HG02938 (cell line): ENCODE results near the gene PLEKHA1.

ENCODE experiments used
- ATAC-seq: cut with Tn5 transposase; IDR thresholded peaks from one replicate; pipeline ENCODE4 v1.9.1; 2021; ENCODE audit warnings: mild to moderate bottlenecking, moderate library complexity; ENCODE audit not compliant: unreplicated experiment

PLEKHA1 gene

GRCh38 chr10:122374237-122374858 is at the start of gene PLEKHA1:
Gene PLEKHA1, plus strand, starts transcription at chr10:122374708. Its CDS starts 18,493 bp downstream, at chr10:122393201.
- peak; percentile 91 for ATAC-seq

DNA sequence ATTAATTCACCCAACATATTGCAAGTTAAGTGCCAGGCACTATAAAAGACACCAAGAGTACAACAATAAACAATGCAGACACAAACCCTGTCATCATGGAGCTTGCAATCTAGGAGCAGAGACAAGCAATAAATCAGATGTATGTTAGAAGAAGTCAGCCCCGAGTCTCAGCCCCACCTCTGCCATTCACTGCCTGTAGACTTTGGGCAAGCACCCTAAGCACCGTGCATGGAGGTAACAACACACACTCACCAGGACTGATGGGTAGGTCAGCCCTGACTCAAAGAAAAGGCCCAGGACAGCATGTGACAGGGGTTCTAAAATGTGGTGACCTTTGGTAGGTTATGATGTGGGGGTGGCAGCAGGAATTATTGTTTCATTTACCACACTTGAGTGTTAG is 49.3 kb upstream of the PLEKHA1 start:
- ATAC-seq: no peak

- ATAC-seq: no peak
Measured at GRCh38 chr10:122326385-122326784, 48.1 kb upstream of the PLEKHA1 start.

DNA sequence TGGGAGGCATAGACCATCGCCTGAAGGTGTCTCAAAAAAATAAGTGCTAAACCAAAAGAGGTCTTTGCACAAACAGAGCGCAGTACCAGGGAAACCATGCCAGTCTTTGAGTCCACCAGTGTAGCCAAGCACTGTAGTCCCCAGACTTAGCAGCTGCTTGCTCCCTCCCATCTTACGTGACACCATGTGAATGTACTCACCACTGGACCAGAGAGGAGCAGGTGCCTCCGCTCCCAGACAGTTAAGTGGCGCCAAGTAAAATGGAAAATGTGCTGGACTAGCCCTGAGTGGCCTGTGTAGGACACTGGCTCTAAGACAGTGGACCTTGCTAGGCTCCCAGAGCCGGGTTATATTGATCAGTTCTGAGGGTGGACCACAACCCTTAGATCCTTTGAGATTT is 47.7 kb upstream of the PLEKHA1 start:
- ATAC-seq: no peak

DNA sequence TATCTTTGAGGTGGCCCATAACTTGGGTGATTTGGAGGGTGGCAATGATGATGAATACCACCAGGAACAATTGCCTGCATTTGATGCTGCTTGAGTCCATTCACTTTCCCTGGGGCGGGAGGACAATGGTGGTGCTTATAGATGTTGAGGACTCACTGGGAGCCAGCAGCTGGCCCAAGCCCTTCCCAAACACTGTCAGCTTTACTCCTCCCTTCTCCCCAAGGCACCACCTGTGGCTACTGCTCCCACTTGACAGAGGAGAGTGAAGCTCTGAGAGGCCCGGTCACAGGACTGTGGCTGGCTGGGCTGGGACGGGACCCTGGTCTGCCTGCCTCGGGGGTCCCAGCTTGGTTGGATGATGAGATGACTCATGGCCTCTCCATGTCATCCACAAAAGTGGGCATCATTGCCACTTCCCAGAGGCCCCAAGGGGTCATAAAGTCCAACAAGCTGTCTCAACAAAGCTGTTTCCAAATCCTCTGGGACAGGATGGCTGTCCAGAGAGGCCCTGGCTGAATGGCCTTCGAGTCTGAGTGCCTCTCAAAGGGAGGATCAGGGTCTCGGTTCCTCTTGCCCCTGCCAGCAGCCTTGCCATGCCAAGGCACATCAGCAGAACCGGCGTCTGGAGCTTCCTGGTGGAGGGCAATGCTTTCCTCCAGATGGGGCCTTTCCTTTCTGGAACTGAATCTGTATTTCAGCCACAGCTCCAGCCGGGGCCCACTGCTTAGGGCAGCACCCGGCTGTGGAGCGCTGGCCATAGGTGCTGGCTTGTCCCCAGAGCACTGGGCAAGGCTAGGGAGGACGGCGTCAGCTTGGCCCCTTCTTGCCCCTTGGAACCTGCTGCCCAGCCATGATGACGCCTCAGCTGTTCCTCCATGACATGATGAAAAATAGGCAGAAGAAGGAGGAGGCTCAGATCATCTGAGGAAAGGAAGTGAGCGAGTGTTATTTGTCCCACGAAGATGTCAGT is 47.0 kb upstream of the PLEKHA1 start:
- ATAC-seq: no peak

- ATAC-seq: no peak
Measured at GRCh38 chr10:122328676-122329075, 45.8 kb upstream of the PLEKHA1 start.

- no peak for ATAC-seq
Measured at GRCh38 chr10:122329416-122329815, 45.1 kb upstream of the PLEKHA1 start.

DNA sequence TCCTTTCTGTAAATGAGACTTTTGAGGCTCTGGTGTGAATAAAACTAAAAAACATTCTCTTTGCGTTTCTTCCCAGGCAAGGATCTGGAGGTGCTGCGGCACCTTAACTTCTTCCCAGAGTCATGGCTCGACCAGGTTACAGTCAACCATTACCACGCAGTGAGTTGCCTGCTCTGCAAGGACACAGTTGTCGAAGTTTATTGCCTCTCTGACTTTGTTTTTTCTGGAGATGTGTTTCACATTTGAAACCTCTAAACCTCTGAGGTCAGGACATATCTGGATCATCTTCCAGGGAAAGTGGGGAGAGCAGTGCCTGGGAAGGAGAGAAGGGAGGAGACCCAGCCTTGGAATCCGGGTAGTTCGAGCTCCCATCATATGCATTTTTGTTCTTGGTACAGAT is 43.4 kb upstream of the PLEKHA1 start:
- no peak for ATAC-seq

DNA sequence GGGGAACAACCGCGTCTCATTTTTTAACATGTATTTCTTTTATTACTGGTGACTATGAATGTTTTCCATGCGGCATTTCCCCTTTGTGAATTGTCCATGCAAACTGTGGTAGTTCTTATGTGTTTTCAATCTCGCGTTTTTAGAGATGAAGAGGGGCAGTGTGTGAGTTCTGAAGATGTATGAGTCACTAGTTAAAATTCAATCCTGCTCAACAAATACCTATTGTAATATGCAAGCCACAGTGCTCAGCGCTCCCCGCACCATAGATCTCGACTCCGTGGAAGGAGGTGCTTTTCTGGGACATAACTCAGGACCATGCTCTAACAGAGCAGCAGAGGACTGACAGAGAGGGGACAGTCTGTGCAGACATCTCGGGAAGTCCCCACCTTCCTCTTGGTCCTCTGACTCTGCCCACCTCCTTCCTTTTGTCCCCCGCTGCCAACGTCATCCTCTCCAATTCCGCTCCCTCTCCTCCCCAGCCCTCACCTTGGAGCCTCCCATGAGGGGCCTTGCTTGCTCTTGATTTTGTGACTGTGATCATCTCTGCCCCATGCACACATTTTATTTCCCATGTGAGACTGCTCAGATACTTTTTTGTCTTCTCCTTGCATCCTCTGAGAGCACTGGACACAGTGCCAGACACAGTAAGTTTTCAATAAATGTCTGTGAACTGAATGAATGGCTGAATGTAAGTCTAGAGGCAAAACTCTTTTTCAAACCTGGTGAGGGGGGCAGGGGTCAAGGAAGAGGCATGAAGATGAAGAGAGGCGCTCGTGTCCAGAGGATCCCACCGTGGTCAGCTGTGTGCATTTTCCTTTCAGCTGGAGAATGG is 42.7 kb upstream of the PLEKHA1 start:
- no peak for ATAC-seq

- ATAC-seq: no peak
Measured at GRCh38 chr10:122333037-122333436, 41.5 kb upstream of the PLEKHA1 start.

- ATAC-seq: no peak
Measured at GRCh38 chr10:122336332-122336731, 38.2 kb upstream of the PLEKHA1 start.

GRCh38 chr10:122336961-122337360 is 37.5 kb upstream of the PLEKHA1 start:
- ATAC-seq: no peak

DNA sequence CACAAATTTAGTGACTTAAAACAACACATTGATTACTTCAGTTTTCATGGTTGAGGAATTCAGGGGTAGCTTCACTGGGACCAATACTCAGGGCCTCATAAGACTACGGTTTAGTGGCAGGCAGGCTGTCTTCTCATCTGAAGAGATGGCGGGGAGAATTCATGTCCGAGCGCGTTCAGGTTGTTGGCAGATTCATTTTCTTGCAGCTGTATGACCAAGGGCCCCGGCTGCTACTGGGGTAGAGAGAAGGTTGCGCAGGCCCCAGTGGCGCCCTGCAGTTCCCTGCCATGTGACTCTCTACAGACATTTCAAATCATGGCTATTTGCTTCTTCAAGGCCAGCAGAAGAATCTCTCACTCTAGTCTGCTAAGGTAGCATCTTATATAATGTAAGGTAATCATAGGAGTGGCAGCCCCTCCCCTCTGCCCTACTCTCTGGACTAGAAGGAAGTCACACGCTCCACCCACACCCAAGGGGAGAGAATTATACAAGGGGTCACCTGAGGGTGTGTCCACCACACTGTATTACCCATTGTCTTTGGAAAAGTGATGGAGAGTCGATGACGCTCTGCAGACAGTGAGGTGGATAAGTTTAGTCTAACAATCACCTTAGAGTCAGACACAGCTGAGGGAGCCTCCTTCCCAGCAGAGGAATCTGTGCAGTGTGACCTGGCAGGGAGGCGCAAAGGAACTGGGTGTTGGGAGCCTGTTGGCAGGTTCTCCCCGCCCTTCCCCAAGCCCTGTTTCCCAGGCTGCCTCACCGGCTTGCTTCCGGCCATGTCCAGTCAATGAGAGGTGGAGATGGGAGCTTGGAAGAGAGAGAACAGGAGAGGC is 35.7 kb upstream of the PLEKHA1 start:
- no peak for ATAC-seq

- ATAC-seq: no peak
Measured at GRCh38 chr10:122341141-122341810, 33.2 kb upstream of the PLEKHA1 start.

DNA sequence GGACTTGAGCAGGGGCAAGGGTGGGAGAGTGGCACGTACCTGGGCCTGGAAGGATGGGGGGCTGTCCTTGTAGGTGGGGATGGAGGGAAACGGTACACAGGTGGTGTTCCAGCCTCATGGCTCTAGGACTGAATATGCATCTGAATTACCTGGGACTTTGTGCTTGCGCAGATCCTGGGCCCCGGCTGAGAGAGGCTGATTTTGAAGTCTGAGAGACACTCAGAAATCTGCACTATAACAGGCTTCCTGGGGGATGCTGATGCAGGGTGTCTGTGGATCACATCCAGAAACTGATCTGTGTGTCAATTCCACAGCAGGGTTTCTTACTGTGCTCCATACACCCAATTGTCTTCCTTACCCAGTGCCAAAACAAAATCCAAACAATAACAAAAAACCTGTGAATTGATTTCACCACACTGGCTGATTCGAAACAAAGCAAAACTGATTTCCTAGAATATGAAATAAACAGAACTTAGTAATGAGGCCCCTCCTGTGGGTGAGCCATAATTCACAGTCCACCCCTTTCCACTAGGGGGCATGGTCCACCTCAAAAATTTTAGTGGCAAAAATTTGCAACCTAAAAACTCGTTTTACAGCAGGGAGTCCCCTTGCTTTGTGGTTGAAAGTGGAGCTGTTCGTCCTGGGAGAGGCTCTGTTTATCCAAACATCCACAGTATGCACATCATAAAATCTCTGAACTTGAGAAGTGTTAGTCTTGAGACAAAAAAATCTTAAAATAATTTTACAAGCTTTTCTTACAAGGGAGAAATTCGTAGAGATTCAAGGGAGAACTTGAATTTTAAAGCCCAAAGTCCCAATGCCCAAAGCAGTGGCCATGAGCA is 32.0 kb upstream of the PLEKHA1 start:
- no peak for ATAC-seq

DNA sequence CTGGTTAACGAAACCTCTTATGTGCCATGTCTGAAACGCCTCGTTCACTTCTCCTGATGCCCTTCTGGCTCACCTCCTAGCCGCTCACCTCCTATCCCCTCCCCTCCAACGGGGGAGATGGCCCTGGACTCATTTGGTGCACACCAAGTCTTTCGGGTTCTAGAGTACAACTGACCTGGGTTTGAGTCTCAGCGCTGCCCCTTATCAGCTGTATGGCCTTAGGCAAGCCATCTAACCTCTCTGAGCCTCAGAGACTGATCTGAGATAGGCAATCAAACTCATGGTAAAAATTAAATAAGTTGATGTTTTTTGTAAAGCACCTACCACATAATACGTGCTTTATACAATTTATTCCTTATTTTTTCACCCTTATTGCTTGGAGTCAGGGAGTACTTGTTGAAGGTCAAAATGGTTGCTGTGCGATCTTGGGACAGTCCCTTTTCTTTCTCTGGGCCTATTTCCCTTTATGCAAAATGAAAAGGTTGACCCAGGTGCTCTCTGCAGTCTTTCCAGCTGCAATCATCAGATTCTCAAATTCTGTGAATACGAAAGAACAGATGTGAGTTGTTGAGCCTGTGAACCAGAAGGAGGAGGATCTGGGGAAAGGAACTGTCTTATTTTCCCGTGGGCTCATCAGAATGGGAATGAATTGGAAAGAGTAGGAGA is 31.2 kb upstream of the PLEKHA1 start:
- no peak for ATAC-seq

DNA sequence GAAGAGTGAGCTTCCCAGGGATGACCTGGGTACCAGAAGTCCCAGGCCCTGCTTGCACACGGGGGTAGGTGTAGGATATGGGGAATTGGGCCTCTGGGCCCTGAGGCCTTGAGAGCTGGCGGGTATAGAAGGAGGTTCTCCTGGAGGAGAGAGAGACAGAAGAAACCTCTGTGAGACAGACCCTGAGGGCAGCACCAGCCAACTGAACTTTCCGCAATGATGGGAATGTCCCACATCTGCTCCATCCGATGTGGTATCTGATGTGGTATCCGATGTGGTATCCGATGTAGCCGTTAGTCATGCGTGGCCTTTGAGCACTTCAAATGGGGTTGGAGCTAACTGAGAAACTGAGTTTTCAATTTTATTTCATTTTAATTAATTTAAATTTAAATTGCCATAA is 30.6 kb upstream of the PLEKHA1 start:
- ATAC-seq: no peak

DNA sequence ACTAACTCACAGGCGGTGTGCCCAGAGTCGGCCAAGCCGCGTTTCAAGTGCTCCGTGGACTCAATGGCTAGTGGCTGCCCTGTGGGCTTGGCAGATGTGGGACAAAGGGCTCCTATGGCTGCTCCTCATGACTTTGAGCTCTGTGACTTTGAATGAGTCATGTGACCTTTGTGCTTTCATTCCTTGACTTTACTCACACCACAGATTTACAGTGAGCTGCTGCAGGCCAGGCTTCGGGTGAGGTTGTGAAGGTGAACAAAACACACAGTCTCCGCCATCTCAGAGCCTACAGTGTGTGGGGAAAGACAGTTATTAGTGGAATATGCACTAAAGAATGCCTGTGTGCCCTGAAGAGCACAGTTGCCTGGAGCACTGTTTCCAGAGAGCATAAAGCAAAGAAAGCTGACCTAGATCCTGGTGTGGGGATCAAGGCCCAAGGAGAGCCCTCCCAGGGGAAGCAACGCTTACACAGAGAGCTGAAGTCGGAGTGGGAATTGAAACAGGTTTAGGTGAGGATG is 29.7 kb upstream of the PLEKHA1 start:
- no peak for ATAC-seq
